Kidney (tissue), 14 donors: ENCODE results near the gene KDM4D. TPM values are rescaled to one million over a fixed set of nuclear protein-coding genes. Genes with fewer than 3 reads are reported as not detected.
A peak's percentile ranks its signal among the peaks of the same experiment; 100 is the strongest.

ENCODE experiments used
- DNase-seq, 5 donors: peaks; one replicate each; pipeline ENCODE4 v3.0.0-alpha.2; 2013 to 2020
- FAIRE-seq: peaks from 2 replicates; lab custom pipeline; 2012; peaks lifted over from hg19 to GRCh38; lab: Jason Lieb, UNC
- H3K27ac ChIP-seq, 2 donors: one replicate each; pipeline ENCODE4 v1.7.0; 2013; ENCODE audit warnings: low read depth in 2 of 2, low read length in 2 of 2, inconsistent platforms in 1 of 2
- H3K27me3 ChIP-seq: one replicate; pipeline ENCODE4 v1.7.1; 2013; ENCODE audit warnings: low read length, inconsistent platforms; ENCODE audit not compliant: control insufficient read depth, insufficient read depth
- H3K36me3 ChIP-seq, 3 donors: one replicate each; pipeline versions ENCODE4 v1.7.0 to v1.7.1; 2013; ENCODE audit warnings: low read length in 3 of 3, control low read depth in 1 of 3, inconsistent platforms in 1 of 3; ENCODE audit not compliant: insufficient read depth in 3 of 3, control insufficient read depth in 2 of 3
- H3K4me1 ChIP-seq, 3 donors: one replicate each; pipeline versions ENCODE4 v1.7.0 to v1.7.1; 2013; ENCODE audit warnings: low read length in 3 of 3, inconsistent platforms in 1 of 3, low read depth in 1 of 3; ENCODE audit not compliant: control insufficient read depth in 2 of 3, insufficient read depth in 2 of 3
- H3K4me3 ChIP-seq, 3 donors: one replicate each; pipeline versions ENCODE4 v1.7.0 to v1.8.1; 2013; ENCODE audit warnings: low read length in 3 of 3, control low read depth in 1 of 3, inconsistent platforms in 1 of 3
- H3K9ac ChIP-seq, 3 donors: one replicate each; pipeline versions ENCODE4 v1.7.0 to v1.7.1; 2013; ENCODE audit warnings: low read length in 3 of 3, control low read depth in 1 of 3, inconsistent platforms in 1 of 3
- H3K9me3 ChIP-seq, 3 donors: one replicate each; pipeline versions ENCODE4 v1.7.0 to v1.7.1; 2013; ENCODE audit warnings: low read length in 3 of 3, control low read depth in 1 of 3, inconsistent platforms in 1 of 3; ENCODE audit not compliant: control insufficient read depth in 2 of 3, insufficient read depth in 1 of 3
- intact Hi-C: fragments of 100-400 bp; cut with DNase I; formaldehyde crosslinking; loops from one replicate; pipeline ENCODE4 v1.11.1; 2022
- polyA plus RNA-seq: library from polyadenylated mRNA; stranded (reverse); fragments of 350-450 nt; fragmentation: Illumina TruSeq; extraction: RNeasy Lipid Tissue Mini Kit (QIAGEN cat#74804); gene quantifications from one replicate; pipeline ENCODE4 v1.2.3, GENCODE V29; 2014; ENCODE audit warnings: low read depth, low replicate concordance; ENCODE audit not compliant: insufficient read depth
- total RNA-seq: library from RNA; stranded (reverse); fragmentation: NEBNext Ultra II Directional; extraction: Animal tissue kit (Norgen Biotek cat#: 25700); gene quantifications from one replicate; pipeline ENCODE4 v1.2.1, GENCODE V29; 2021
- TF ChIP-seq, protein P1 (sequence below): IDR thresholded peaks from 3 replicates; pipeline ENCODE4 v1.5.1; 2012; ENCODE audit warnings: mild to moderate bottlenecking, moderate library complexity, borderline replicate concordance; ENCODE audit not compliant: insufficient read depth; ENCODE audit errors: extremely low read depth
- donor health status: control.
- donor health status: control.
- donor health status: control.
- donor health status: control.
- donor health status: control.
- donor health status: DM: yes; HTN: yes; CAD: no.
- donor health status: Normal renal cell carcinoma (clear cell type).

The KDM4D gene
- total and polyA plus RNA-seq, 2 donors from 2014 or later: 0.54 to 0.94 TPM

DNA sequence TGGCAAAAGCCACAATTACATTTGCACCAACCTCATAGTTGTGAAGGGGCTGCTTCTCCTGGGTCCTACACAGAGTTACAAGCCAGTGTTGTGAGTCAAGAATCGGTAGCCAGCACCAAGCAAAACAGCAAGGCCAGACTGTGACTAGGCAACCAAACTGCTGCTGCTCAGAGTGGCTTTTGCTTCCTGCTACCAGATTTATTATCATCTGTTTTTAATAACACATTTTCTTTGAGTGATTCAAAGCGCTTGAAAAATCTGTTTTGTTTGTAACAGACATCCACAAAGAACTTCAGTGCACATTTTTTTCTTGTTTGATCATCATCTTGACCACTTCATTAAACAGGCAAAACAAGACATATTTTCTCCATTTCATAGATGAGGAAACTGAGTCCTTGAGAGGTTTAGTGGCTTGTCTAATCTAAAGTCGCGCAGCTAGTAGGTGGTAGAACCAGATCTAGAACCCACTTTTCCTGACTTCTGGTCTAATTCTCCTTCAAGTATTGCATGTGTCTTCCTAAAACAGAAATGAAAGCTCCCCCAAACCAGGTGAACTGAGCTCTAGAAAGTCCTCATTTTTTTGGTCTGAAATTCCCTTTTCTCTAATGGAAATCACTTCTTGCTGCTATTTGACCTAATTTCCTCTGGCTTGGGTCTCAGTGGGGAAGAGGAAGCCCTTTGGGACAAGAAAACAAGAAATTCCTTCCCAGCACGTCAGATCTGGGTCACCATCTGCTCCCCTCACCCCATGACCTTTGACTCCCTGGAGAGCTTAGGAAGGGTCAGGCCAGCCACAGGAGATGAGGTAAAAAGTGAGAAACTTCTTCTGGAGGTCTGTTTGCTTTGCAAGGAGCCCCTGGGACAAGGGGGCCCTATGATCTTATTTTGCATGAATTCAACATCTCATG is 40.0 kb upstream of the KDM4D start:
- peak in 2 of 5 donors; percentile 19 to 60 for DNase-seq
- Histone ChIP-seq H3K9me3 (no peaks in the 10 kb centered on the region), H3K36me3 (no peaks in the 10 kb centered on the region), H3K4me3 (no peak overlapping the region), H3K4me1 (peaks cover 0 to 17% (median 16%) of the 10 kb centered on the region in 3 donors), H3K27ac (peak overlapping the region in 1 of 2 donors; percentile 81), H3K27me3 (no peaks in the 10 kb centered on the region), H3K9ac (no peak overlapping the region)
- intact Hi-C loops: no loop called here
- FAIRE-seq: no peak
- TF ChIP-seq, protein P1, sequence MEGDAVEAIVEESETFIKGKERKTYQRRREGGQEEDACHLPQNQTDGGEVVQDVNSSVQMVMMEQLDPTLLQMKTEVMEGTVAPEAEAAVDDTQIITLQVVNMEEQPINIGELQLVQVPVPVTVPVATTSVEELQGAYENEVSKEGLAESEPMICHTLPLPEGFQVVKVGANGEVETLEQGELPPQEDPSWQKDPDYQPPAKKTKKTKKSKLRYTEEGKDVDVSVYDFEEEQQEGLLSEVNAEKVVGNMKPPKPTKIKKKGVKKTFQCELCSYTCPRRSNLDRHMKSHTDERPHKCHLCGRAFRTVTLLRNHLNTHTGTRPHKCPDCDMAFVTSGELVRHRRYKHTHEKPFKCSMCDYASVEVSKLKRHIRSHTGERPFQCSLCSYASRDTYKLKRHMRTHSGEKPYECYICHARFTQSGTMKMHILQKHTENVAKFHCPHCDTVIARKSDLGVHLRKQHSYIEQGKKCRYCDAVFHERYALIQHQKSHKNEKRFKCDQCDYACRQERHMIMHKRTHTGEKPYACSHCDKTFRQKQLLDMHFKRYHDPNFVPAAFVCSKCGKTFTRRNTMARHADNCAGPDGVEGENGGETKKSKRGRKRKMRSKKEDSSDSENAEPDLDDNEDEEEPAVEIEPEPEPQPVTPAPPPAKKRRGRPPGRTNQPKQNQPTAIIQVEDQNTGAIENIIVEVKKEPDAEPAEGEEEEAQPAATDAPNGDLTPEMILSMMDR: no peak

DNA sequence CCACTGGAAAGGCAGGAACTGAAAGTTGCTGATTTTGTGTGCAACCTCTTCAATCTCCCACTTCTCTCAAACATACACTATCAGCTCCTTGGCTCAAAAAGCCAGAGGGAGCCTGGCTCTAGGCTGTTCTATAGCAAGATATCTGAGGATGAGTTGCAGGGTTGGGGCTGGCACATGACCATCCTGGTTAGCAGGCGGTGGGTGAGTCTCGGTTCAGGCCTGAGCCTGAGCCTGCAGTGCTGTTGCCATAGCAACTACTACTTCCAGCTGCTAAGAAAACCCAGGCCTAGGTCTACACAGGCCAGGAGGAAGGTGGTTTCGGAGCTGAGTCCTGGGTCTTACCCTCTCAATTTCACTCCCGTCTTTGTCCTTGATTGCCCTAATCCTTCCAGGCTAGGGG is 39.1 kb upstream of the KDM4D start:
- H3K27ac ChIP-seq: peak overlapping the region in 1 of 2 donors; percentile 73

DNA sequence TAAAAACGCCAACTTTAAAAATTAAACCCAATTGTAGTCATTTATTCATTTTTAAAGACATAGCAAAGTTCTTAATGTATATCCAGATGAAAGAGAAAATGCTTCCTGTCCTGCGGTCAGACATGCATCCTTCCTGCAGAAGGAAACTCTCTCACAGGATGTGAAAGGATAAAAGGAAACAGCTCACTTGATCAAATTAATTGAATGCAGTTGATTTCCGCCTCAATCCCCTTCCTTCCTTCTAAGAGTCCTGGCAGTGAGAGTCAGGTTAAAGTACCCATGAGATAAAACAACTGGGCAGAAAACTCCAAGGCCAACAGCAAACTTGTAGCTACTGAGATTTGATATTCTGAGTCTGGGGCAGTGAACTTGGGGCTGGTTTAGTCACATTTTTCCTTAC is 38.7 kb upstream of the KDM4D start:
- H3K4me3 ChIP-seq: no peak overlapping the region
- peaks cover 0 to 14% (median 11%) of the 10 kb centered on the region in 3 donors for H3K4me1 ChIP-seq
- H3K9me3 ChIP-seq: no peaks in the 10 kb centered on the region
- H3K9ac ChIP-seq: no peak overlapping the region
- no peak for DNase-seq
- intact Hi-C loops: no loop called here
- H3K27ac ChIP-seq: peak overlapping the region in 1 of 2 donors; percentile 73
- H3K27me3 ChIP-seq: no peaks in the 10 kb centered on the region
- no peaks in the 10 kb centered on the region for H3K36me3 ChIP-seq
- no peak for FAIRE-seq
- TF ChIP-seq, protein P1: no peak

More for the DNA sequence above, 39.1 kb upstream of the KDM4D start:
- Histone ChIP-seq H3K4me3 (no peak overlapping the region), H3K9ac (no peak overlapping the region), H3K36me3 (no peaks in the 10 kb centered on the region), H3K27me3 (no peaks in the 10 kb centered on the region), H3K4me1 (peaks cover 0 to 16% (median 11%) of the 10 kb centered on the region in 3 donors), H3K9me3 (no peaks in the 10 kb centered on the region)
- intact Hi-C loops: no loop called here
- FAIRE-seq (no peak), DNase-seq (peak in 1 of 5 donors; percentile 38)
- TF ChIP-seq, protein P1: no peak
